Neural progenitor cell (in vitro differentiated cells): Measurements from ENCODE around the gene CAST.

Experiments used
- EZH2 ChIP-seq: fragments of 200-600 bp; sonication (generic); IDR thresholded peaks from 2 replicates; pipeline ENCODE4 v1.6.1; 2017; ENCODE audit warnings: antibody characterized with exemption, mild to moderate bottlenecking, moderate library complexity
- EZH2phosphoT487 ChIP-seq: fragments of 200-600 bp; sonication (generic); IDR thresholded peaks from 2 replicates; pipeline ENCODE4 v1.6.1; 2017; ENCODE audit warnings: antibody characterized with exemption
- TF ChIP-seq, protein P1 (sequence below): fragments of 200-600 bp; sonication (generic); IDR thresholded peaks from 2 replicates; pipeline ENCODE4 v1.5.1; 2017; ENCODE audit warnings: antibody characterized with exemption, mild to moderate bottlenecking

DNA sequence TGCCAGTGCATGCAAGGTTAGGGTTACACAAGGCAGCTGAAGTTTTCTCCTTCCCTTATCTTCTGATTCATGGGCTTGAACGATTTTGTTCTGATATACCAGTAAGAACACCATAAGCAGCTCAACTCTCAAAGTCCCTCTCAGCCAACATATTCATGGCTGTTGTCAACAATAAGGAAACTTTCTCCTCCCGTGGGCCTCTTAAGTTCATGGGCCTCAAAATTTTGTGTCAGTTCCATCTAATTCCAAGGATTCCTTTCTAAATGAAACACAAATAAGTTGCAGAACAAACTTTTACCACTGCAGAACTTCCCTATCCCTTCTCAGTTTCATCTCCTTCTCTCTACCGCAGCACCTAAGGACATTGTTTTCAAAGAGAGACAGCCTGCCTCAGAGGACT lies 23.6 kb upstream of the CAST start:
- TF ChIP-seq, protein P1, sequence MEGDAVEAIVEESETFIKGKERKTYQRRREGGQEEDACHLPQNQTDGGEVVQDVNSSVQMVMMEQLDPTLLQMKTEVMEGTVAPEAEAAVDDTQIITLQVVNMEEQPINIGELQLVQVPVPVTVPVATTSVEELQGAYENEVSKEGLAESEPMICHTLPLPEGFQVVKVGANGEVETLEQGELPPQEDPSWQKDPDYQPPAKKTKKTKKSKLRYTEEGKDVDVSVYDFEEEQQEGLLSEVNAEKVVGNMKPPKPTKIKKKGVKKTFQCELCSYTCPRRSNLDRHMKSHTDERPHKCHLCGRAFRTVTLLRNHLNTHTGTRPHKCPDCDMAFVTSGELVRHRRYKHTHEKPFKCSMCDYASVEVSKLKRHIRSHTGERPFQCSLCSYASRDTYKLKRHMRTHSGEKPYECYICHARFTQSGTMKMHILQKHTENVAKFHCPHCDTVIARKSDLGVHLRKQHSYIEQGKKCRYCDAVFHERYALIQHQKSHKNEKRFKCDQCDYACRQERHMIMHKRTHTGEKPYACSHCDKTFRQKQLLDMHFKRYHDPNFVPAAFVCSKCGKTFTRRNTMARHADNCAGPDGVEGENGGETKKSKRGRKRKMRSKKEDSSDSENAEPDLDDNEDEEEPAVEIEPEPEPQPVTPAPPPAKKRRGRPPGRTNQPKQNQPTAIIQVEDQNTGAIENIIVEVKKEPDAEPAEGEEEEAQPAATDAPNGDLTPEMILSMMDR, result no peak
- TF ChIP-seq EZH2, result no peak
- no peak for TF ChIP-seq EZH2phosphoT487
